Astrocyte (in vitro differentiated cells and primary cell): Measurements from ENCODE around the gene ARID5B. TPM values are rescaled to one million over a fixed set of nuclear protein-coding genes. Genes with fewer than 3 reads are reported as not detected.

Experiments used
- DNase-seq: peaks from one replicate; pipeline ENCODE4 v3.0.0-alpha.2; 2010; ENCODE audit warnings: low read depth
- FAIRE-seq: peaks from 2 replicates; lab custom pipeline; 2011; peaks lifted over from hg19 to GRCh38; lab: Jason Lieb, UNC
- H2AFZ ChIP-seq: 2 replicates; pipeline ENCODE4 v1.6.0; 2012; ENCODE audit warnings: low read depth, low read length, inconsistent platforms
- H3K27ac ChIP-seq: 2 replicates; pipeline ENCODE4 v1.5.1; 2011; ENCODE audit warnings: low read depth, low read length, inconsistent platforms
- H3K27me3 ChIP-seq: 2 replicates; pipeline ENCODE4 v1.6.0; 2011; ENCODE audit warnings: low read length, inconsistent platforms; ENCODE audit not compliant: insufficient read depth
- H3K36me3 ChIP-seq: 2 replicates; pipeline ENCODE4 v1.5.1; 2011; ENCODE audit warnings: low read length, inconsistent platforms; ENCODE audit not compliant: insufficient read depth
- H3K4me1 ChIP-seq: 2 replicates; pipeline ENCODE4 v1.5.1; 2011; ENCODE audit warnings: low read length, inconsistent platforms; ENCODE audit not compliant: insufficient read depth
- H3K4me2 ChIP-seq: 2 replicates; pipeline ENCODE4 v1.6.0; 2012; ENCODE audit warnings: low read length, inconsistent platforms
- H3K4me3 ChIP-seq: 2 replicates; pipeline ENCODE4 v1.5.1; 2011; ENCODE audit warnings: low read depth, mild to moderate bottlenecking, low read length, inconsistent platforms; ENCODE audit not compliant: insufficient read depth
- H3K79me2 ChIP-seq: 2 replicates; pipeline ENCODE4 v1.6.0; 2012; ENCODE audit warnings: mild to moderate bottlenecking, low read length, inconsistent platforms; ENCODE audit not compliant: insufficient read depth
- H3K9ac ChIP-seq: 2 replicates; pipeline ENCODE4 v1.6.0; 2012; ENCODE audit warnings: mild to moderate bottlenecking, low read length, inconsistent platforms
- H3K9me3 ChIP-seq: 2 replicates; pipeline ENCODE4 v1.5.1; 2012; ENCODE audit warnings: low read depth, mild to moderate bottlenecking, low read length, inconsistent platforms; ENCODE audit not compliant: insufficient read depth
- H4K20me1 ChIP-seq: 2 replicates; pipeline ENCODE4 v1.6.0; 2012; ENCODE audit warnings: low read length, inconsistent platforms; ENCODE audit not compliant: insufficient read depth
- H3K27ac Mint-ChIP-seq: one replicate; pipeline ENCODE4 v1.8.0; 2021; ENCODE audit warnings: mild to moderate bottlenecking, mixed read lengths; ENCODE audit not compliant: unreplicated experiment
- H3K27me3 Mint-ChIP-seq: one replicate; pipeline ENCODE4 v1.8.0; 2021; ENCODE audit warnings: low read depth, mixed read lengths; ENCODE audit not compliant: unreplicated experiment
- H3K36me3 Mint-ChIP-seq: one replicate; pipeline ENCODE4 v1.8.0; 2021; ENCODE audit warnings: low read depth, mixed read lengths; ENCODE audit not compliant: unreplicated experiment
- H3K4me1 Mint-ChIP-seq: one replicate; pipeline ENCODE4 v1.8.0; 2021; ENCODE audit warnings: low read depth, mixed read lengths; ENCODE audit not compliant: unreplicated experiment
- H3K4me3 Mint-ChIP-seq: one replicate; pipeline ENCODE4 v1.8.0; 2021; ENCODE audit warnings: mild to moderate bottlenecking, moderate library complexity, mixed read lengths; ENCODE audit not compliant: unreplicated experiment
- H3K9me3 Mint-ChIP-seq: one replicate; pipeline ENCODE4 v1.8.0; 2021; ENCODE audit warnings: mild to moderate bottlenecking, mixed read lengths; ENCODE audit not compliant: unreplicated experiment
- EZH2 ChIP-seq: IDR thresholded peaks from 2 replicates; pipeline ENCODE4 v1.6.1; 2012; ENCODE audit warnings: mild to moderate bottlenecking, low read length, inconsistent platforms; ENCODE audit not compliant: insufficient read depth
- total RNA-seq: library from RNA; stranded (reverse); gene quantifications from 2 replicates; pipeline ENCODE4 v1.2.1, GENCODE V29; 2021
- TF ChIP-seq, protein P1 (sequence below): IDR thresholded peaks from 2 replicates; pipeline ENCODE4 v1.5.1; 2011; ENCODE audit warnings: low read depth, mild to moderate bottlenecking, inconsistent platforms, low read length, moderate library complexity; ENCODE audit not compliant: insufficient read depth

Gene ARID5B
- total RNA-seq, 1 donor from 2014 or later = 66.0 TPM

DNA sequence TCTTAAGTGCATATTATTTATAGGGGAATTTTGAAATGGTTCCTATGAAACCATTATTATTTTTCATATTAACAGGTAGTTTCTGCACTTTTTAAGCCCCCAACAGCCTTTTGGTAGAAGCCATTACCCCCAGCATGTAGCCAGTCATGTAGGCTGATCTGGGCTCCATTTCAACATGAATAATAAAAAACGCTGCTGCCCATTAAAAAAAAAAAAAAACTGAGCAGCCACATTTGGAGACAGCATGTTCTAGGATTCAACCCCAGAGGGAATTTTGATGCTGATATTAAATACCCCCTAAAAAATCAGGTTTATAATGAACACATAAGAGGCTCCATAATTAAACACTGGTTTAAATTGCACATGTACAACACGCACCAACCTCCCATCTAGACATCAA, 185.8 kb downstream of the ARID5B start:
- H3K36me3 ChIP-seq = peaks cover 52% of the 10 kb centered on the region
- no peak for FAIRE-seq
- no peak overlapping the region for H2AFZ ChIP-seq
- H3K9me3 ChIP-seq = no peaks in the 10 kb centered on the region
- peaks cover 42% of the 10 kb centered on the region for H3K4me1 Mint-ChIP-seq
- H3K27ac Mint-ChIP-seq = no peak overlapping the region
- no peaks in the 10 kb centered on the region for H3K27me3 Mint-ChIP-seq
- H3K4me3 Mint-ChIP-seq = no peak overlapping the region
- no peaks in the 10 kb centered on the region for H3K27me3 ChIP-seq
- H3K36me3 Mint-ChIP-seq = peaks cover 33% of the 10 kb centered on the region
- no peak overlapping the region for H3K27ac ChIP-seq
- no peak overlapping the region for H3K9ac ChIP-seq
- peaks cover 21% of the 10 kb centered on the region for H3K4me1 ChIP-seq
- no peak overlapping the region for H3K4me3 ChIP-seq
- H3K4me2 ChIP-seq = no peak overlapping the region
- H3K79me2 ChIP-seq = peaks cover 62% of the 10 kb centered on the region
- H3K9me3 Mint-ChIP-seq = no peaks in the 10 kb centered on the region
- peaks cover 10% of the 10 kb centered on the region for H4K20me1 ChIP-seq
- DNase-seq = no peak
- TF ChIP-seq EZH2 = no peak
- TF ChIP-seq, protein P1, sequence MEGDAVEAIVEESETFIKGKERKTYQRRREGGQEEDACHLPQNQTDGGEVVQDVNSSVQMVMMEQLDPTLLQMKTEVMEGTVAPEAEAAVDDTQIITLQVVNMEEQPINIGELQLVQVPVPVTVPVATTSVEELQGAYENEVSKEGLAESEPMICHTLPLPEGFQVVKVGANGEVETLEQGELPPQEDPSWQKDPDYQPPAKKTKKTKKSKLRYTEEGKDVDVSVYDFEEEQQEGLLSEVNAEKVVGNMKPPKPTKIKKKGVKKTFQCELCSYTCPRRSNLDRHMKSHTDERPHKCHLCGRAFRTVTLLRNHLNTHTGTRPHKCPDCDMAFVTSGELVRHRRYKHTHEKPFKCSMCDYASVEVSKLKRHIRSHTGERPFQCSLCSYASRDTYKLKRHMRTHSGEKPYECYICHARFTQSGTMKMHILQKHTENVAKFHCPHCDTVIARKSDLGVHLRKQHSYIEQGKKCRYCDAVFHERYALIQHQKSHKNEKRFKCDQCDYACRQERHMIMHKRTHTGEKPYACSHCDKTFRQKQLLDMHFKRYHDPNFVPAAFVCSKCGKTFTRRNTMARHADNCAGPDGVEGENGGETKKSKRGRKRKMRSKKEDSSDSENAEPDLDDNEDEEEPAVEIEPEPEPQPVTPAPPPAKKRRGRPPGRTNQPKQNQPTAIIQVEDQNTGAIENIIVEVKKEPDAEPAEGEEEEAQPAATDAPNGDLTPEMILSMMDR = no peak

DNA sequence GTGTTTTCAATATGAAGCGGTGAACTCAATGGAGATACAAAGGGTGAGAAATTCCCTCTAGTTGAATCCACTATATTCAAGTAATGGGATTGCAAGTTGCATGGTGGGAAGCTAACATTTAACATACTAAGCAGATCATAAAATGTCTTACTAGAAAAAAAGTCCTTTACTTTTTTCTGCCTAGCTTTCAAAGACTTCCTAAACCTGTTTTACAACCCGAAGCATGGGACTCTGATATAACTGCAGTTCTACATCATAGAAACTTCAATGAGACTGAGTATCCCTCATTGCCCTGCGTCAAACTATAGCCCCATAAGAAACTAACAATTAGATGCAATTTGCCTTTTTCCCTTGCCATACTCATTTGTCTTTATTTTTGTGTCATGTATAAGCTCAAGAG, 187.3 kb downstream of the ARID5B start:
- Histone ChIP-seq H3K36me3 (peaks cover 63% of the 10 kb centered on the region), H2AFZ (no peak overlapping the region), H3K4me2 (no peak overlapping the region), H3K9ac (no peak overlapping the region), H4K20me1 (peaks cover 16% of the 10 kb centered on the region), H3K4me1 (peaks cover 21% of the 10 kb centered on the region), H3K27ac (no peak overlapping the region), H3K9me3 (no peaks in the 10 kb centered on the region), H3K4me3 (no peak overlapping the region), H3K79me2 (peaks cover 57% of the 10 kb centered on the region), H3K27me3 (no peaks in the 10 kb centered on the region)
- H3K27ac Mint-ChIP-seq = no peak overlapping the region
- peaks cover 39% of the 10 kb centered on the region for H3K36me3 Mint-ChIP-seq
- FAIRE-seq (no peak), DNase-seq (no peak)
- H3K27me3 Mint-ChIP-seq = no peaks in the 10 kb centered on the region
- H3K4me1 Mint-ChIP-seq = peaks cover 39% of the 10 kb centered on the region
- no peak for TF ChIP-seq EZH2
- TF ChIP-seq, protein P1 = no peak
- H3K4me3 Mint-ChIP-seq = no peak overlapping the region
- no peaks in the 10 kb centered on the region for H3K9me3 Mint-ChIP-seq

DNA sequence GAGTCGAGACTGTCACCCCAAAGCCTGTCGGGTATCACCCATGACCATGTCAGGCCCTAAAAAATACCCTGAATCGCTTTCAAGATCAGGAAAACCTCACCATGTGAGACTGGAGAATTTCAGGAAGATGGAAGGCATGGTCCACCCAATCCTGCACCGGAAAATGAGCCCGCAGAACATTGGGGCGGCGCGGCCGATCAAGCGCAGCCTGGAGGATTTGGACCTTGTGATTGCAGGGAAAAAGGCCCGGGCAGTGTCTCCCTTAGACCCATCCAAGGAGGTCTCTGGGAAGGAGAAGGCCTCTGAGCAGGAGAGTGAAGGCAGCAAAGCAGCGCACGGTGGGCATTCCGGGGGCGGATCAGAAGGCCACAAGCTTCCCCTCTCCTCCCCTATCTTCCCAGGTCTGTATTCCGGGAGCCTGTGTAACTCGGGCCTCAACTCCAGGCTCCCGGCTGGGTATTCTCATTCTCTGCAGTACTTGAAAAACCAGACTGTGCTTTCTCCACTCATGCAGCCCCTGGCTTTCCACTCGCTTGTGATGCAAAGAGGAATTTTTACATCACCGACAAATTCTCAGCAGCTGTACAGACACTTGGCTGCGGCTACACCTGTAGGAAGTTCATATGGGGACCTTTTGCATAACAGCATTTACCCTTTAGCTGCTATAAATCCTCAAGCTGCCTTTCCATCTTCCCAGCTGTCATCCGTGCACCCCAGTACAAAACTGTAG, 191.0 kb downstream of the ARID5B start:
- Histone ChIP-seq H2AFZ (no peak overlapping the region), H3K79me2 (peaks cover 61% of the 10 kb centered on the region), H3K9ac (peak overlapping the region; percentile 33), H3K4me1 (peaks cover 43% of the 10 kb centered on the region), H3K4me3 (no peak overlapping the region), H3K9me3 (no peaks in the 10 kb centered on the region), H4K20me1 (peaks cover 16% of the 10 kb centered on the region), H3K27me3 (no peaks in the 10 kb centered on the region), H3K27ac (peak overlapping the region; percentile 57), H3K4me2 (peak overlapping the region; percentile 72), H3K36me3 (peaks cover 54% of the 10 kb centered on the region)
- H3K27ac Mint-ChIP-seq = peak overlapping the region; percentile 92
- H3K4me1 Mint-ChIP-seq = peaks cover 54% of the 10 kb centered on the region
- DNase-seq (no peak), FAIRE-seq (no peak)
- no peaks in the 10 kb centered on the region for H3K27me3 Mint-ChIP-seq
- peaks cover 28% of the 10 kb centered on the region for H3K36me3 Mint-ChIP-seq
- H3K4me3 Mint-ChIP-seq = no peak overlapping the region
- TF ChIP-seq, protein P1 = no peak
- no peak for TF ChIP-seq EZH2
- H3K9me3 Mint-ChIP-seq = no peaks in the 10 kb centered on the region
